DOHH2 (cell line): ENCODE measurements around the gene KAT2A.
"Not testable (repeated sequence)": the region's sequence is repeated elsewhere in the genome, so short reads cannot be mapped to it uniquely, and the experiment has no call there.

Experiments
- H3F3A ChIP-seq: fragments of 200-600 bp; sonication (generic), shearing (Covaris generic); 2 replicates; pipeline ENCODE4 v1.6.0; 2016; ENCODE audit warnings: antibody characterized with exemption, mild to moderate bottlenecking; ENCODE audit not compliant: control insufficient read depth, insufficient read depth
- H3K27ac ChIP-seq: fragments of 200-600 bp; sonication (generic); 2 replicates; pipeline ENCODE4 v1.5.1; 2014; ENCODE audit warnings: low read depth, mild to moderate bottlenecking, low read length, moderate library complexity
- H3K27me3 ChIP-seq: fragments of 200-600 bp; sonication (generic); 2 replicates; pipeline ENCODE4 v1.6.1; 2014; ENCODE audit warnings: mild to moderate bottlenecking, low read length, mixed read lengths; ENCODE audit not compliant: control insufficient read depth
- H3K36me3 ChIP-seq: fragments of 200-600 bp; sonication (generic); 2 replicates; pipeline ENCODE4 v1.6.1; 2014; ENCODE audit warnings: mild to moderate bottlenecking, low read length, moderate library complexity, mixed read lengths; ENCODE audit not compliant: control insufficient read depth
- H3K4me1 ChIP-seq: fragments of 200-600 bp; sonication (generic); 2 replicates; pipeline ENCODE4 v1.6.1; 2014; ENCODE audit warnings: mild to moderate bottlenecking, low read length, mixed read lengths; ENCODE audit not compliant: control insufficient read depth
- H3K4me2 ChIP-seq: fragments of 200-600 bp; sonication (generic); 2 replicates; pipeline ENCODE4 v1.6.0; 2014; ENCODE audit warnings: mild to moderate bottlenecking, low read length, moderate library complexity
- H3K4me3 ChIP-seq: fragments of 200-600 bp; sonication (generic); 2 replicates; pipeline ENCODE4 v1.5.1; 2014; ENCODE audit warnings: mild to moderate bottlenecking, low read length, mixed read lengths
- H3K79me2 ChIP-seq: fragments of 200-600 bp; sonication (generic); 2 replicates; pipeline ENCODE4 v1.6.1; 2014; ENCODE audit warnings: mild to moderate bottlenecking, low read length, mixed read lengths; ENCODE audit not compliant: control insufficient read depth
- H3K9me2 ChIP-seq: fragments of 200-600 bp; sonication (generic); replicated peaks from 2 replicates; pipeline ENCODE4 v1.6.1; 2014; ENCODE audit warnings: mild to moderate bottlenecking, low read length, mixed read lengths; ENCODE audit not compliant: control insufficient read depth
- H3K9me3 ChIP-seq: fragments of 200-600 bp; sonication (generic); 2 replicates; pipeline ENCODE4 v1.6.1; 2014; ENCODE audit warnings: antibody characterized with exemption, low read length, mixed read lengths; ENCODE audit not compliant: control insufficient read depth, insufficient read depth
- H4K20me1 ChIP-seq: fragments of 200-600 bp; sonication (generic); 2 replicates; pipeline ENCODE4 v1.6.0; 2014; ENCODE audit warnings: low read depth, mild to moderate bottlenecking, antibody characterized with exemption, low read length, moderate library complexity; ENCODE audit not compliant: control insufficient read depth, insufficient read depth
- CTCF ChIP-seq: fragments of 200-600 bp; sonication (generic); IDR thresholded peaks from one replicate; pipeline ENCODE4 v1.5.1; 2014; ENCODE audit warnings: antibody characterized with exemption, mild to moderate bottlenecking, low read depth, low read length; ENCODE audit not compliant: poor library complexity, severe bottlenecking
- EZH2phosphoT487 ChIP-seq: fragments of 200-600 bp; sonication (generic); IDR thresholded peaks from 2 replicates; pipeline ENCODE4 v1.6.1; 2017; ENCODE audit warnings: borderline replicate concordance, mild to moderate bottlenecking, antibody characterized with exemption, low read length, moderate library complexity, mixed read lengths

KAT2A gene

GRCh38 chr17:42141382-42141781 lies 20.2 kb upstream of the KAT2A start:
- Histone ChIP-seq H3K9me3 (no peaks in the 10 kb centered on the region), H3K4me3 (no peak overlapping the region), H3K27ac (no peak overlapping the region), H3F3A (peaks cover 3% of the 10 kb centered on the region; the same call in 1 of the 2 replicates), H3K36me3 (peaks cover 37% of the 10 kb centered on the region), H4K20me1 (peaks cover 12% of the 10 kb centered on the region; the same call in 1 of the 2 replicates), H3K27me3 (no peaks in the 10 kb centered on the region), H3K4me2 (no peak overlapping the region), H3K4me1 (peaks cover 22% of the 10 kb centered on the region), H3K79me2 (peaks cover 91% of the 10 kb centered on the region), H3K9me2 (no peaks in the 10 kb centered on the region)
- TF ChIP-seq CTCF (no peak), EZH2phosphoT487 (no peak)

- H3K4me2 ChIP-seq, H3K9me2 ChIP-seq, H3K9me3 ChIP-seq, H3F3A ChIP-seq, H3K27ac ChIP-seq, H3K4me3 ChIP-seq, H3K27me3 ChIP-seq: not testable (repeated sequence)
- Histone ChIP-seq H3K36me3 (peaks cover 40% of the 10 kb centered on the region), H4K20me1 (peaks cover 15% of the 10 kb centered on the region; the same call in 1 of the 2 replicates), H3K4me1 (peaks cover 29% of the 10 kb centered on the region), H3K79me2 (peaks cover 93% of the 10 kb centered on the region)
Observed at GRCh38 chr17:42140690-42141089, 19.5 kb upstream of the KAT2A start.

- Histone ChIP-seq H3K4me2 (no peak overlapping the region), H3K27me3 (no peaks in the 10 kb centered on the region), H3K27ac (no peak overlapping the region), H3K9me3 (no peaks in the 10 kb centered on the region), H3K9me2 (no peaks in the 10 kb centered on the region), H3K36me3 (peaks cover 42% of the 10 kb centered on the region), H3K4me1 (peaks cover 45% of the 10 kb centered on the region), H3K79me2 (peaks cover 95% of the 10 kb centered on the region), H3F3A (peaks cover 17% of the 10 kb centered on the region), H3K4me3 (no peak overlapping the region), H4K20me1 (peaks cover 17% of the 10 kb centered on the region)
- no peak for TF ChIP-seq EZH2phosphoT487
- TF ChIP-seq CTCF, result no peak
Observed at GRCh38 chr17:42138749-42139492, 17.8 kb upstream of the KAT2A start.

GRCh38 chr17:42136654-42137051 lies 15.5 kb upstream of the KAT2A start:
- peaks cover 24% of the 10 kb centered on the region for H3F3A ChIP-seq
- H3K4me1 ChIP-seq, result peaks cover 68% of the 10 kb centered on the region
- TF ChIP-seq CTCF (no peak), EZH2phosphoT487 (no peak)
- H3K4me2 ChIP-seq, result peak overlapping the region; percentile 56
- peak overlapping the region; percentile 29 for H3K27ac ChIP-seq
- peaks cover 91% of the 10 kb centered on the region for H3K79me2 ChIP-seq
- H3K4me3 ChIP-seq, result peak overlapping the region; percentile 30
- peaks cover 28% of the 10 kb centered on the region for H4K20me1 ChIP-seq
- peaks cover 45% of the 10 kb centered on the region for H3K36me3 ChIP-seq
- H3K27me3 ChIP-seq, result no peaks in the 10 kb centered on the region
- H3K9me3 ChIP-seq, result no peaks in the 10 kb centered on the region
- H3K9me2 ChIP-seq, result no peaks in the 10 kb centered on the region
